RPMI8226 (cell line): ENCODE measurements around the gene PPIAL4G.
"Not testable (repeated sequence)": the region's sequence is repeated elsewhere in the genome, so short reads cannot be mapped to it uniquely, and the experiment has no call there.

Experiments
- DNase-seq: peaks from one replicate; pipeline ENCODE4 v3.0.0-alpha.2; 2015

The PPIAL4G gene

DNA sequence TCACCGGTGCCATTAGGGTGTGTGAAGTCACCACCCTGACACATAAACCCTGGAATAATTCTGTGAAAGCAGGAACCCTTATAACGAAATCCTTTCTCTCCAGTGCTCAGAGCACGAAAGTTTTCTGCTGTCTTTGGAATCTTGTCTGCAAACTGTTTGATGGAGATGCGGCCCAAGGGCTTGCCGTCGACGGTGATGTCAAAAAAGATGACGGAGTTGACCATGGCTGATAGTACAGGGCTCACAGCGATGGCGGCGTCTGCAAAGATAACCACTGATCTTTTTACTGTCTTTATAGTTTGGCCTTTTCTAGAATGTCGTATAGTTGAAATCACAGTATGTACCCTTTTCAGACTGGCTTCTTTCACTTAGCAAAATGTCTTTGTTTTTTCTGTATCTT, at the start of gene PPIAL4G:
PPIAL4G (minus strand) TSS at position 274 of the 400 bp plus-strand sequence; CDS start at position 224, 50 bp downstream.
- not testable (repeated sequence) for DNase-seq

- DNase-seq = not testable (repeated sequence)
These were observed 49.1 kb upstream of the PPIAL4G start for GRCh38 chr1:148532158-148532557.

DNA sequence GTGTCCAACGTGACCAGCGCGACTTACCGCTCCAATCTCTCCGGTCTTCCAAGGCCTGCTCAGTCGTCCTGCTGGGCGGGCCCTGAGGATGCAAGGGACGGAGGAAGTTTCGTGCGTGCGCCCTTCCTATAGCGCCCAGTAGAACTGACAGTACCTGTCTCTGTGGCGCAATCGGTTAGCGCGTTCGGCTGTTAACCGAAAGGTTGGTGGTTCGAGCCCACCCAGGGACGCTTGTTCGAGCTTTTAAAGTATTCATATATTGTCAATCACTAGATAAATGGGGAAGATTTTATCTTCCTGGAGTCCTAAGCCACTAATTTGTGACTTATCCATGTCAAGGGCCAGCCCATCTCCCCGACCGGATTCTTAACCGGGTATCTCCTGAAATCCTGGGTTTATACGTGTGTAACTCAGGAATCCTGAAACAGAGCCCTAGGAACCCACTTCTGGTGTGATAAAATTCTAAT, 46.0 kb upstream of the PPIAL4G start:
- not testable (repeated sequence) for DNase-seq

- not testable (repeated sequence) for DNase-seq
These were observed 45.5 kb upstream of the PPIAL4G start for GRCh38 chr1:148528591-148528990.

DNA sequence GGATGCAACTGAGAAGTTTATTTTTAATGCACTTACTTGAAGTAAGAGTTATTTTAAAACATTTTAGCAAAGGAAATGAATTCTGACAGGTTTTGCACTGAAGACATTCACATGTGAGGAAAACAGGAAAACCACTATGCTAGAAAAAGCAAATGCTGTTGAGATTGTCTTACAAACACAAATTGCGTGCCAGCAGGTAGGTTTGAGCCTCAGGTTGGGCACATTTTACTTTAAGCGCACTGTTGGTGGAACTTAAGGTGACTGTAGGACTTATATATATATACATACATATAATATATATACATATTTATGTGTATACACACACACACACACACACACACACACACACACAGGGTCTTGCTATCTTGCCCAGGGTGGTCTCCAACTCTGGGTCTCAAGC, 43.5 kb upstream of the PPIAL4G start:
- not testable (repeated sequence) for DNase-seq

DNA sequence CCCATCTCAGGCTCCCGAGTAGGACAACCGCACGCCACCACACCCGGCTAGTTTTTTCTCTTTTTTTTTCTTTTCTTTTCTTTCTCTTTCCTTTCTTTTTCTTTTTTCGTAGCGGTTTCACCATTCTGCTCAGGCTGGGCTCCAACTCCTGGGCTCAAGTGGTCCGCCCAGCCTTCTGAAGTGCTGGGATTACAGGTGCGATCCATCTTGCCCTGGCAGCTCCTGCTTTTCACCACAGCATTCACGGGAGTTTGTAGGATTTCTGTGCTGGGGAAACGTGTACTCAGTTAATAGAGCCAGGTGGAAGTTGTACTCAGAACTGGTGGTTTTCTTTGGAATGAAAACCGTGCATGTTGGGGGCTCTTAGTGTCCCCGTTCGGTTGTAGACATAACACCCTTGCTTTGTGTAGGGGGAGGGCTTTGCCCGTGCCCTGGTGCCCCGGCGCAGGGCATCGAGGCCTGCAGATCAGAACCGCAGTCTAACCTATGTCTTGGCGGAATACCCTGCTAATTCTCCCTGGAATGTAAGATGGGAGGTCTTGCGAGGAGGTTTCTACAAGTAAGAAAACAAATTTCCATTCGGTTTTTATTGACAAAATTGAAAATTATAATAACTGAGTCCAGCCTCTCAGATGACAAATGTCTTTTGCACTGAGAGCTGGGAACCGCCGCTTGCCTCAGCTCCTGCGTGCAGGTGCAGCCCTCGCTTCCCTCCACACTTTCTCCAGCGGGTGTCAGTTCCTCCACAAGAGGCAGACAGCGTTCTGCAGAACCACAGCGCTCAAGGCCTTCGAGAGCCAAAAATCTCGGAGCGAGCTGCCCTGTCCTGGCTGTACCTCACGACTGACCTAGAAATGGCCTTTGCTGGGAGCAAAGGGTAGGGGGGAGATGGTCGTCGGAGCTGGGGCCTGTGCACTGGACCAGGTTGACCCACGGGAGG, 40.4 kb upstream of the PPIAL4G start:
- not testable (repeated sequence) for DNase-seq

GRCh38 chr1:148522561-148523204, 39.6 kb upstream of the PPIAL4G start:
- peak; percentile 48 for DNase-seq

- peak; percentile 9 for DNase-seq
These were observed 39.0 kb upstream of the PPIAL4G start for GRCh38 chr1:148522072-148522471.

- DNase-seq = not testable (repeated sequence)
These were observed 31.2 kb upstream of the PPIAL4G start for GRCh38 chr1:148514310-148514709.

DNA sequence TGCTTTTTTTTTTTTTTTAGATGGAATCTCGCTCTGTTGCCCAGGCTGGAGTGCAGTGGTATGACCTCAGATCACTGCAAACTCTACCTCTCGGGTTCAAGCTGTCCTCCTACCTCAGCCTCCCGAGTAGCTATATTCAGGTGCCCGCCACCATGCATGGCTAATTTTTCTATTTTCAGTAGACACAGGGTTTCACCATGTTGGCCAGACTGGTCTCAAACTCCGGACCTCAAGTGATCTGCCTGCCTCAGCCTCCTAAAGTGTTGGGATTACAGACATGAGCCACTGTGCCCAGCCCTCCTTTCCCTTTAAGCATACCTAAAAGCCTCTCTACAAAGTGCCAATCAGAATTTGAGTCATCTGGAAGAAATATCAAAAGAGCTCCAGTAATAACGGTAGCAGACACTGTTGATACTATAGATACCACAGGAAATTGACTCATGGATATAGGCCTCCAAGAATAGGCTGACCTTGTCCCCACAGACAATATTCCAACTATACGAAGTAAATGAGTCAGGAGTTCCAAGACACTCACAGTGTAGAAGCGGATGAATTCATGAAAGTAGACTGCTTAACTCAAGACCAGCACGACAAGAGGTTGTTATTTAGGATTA, 29.6 kb upstream of the PPIAL4G start:
- not testable (repeated sequence) for DNase-seq

DNA sequence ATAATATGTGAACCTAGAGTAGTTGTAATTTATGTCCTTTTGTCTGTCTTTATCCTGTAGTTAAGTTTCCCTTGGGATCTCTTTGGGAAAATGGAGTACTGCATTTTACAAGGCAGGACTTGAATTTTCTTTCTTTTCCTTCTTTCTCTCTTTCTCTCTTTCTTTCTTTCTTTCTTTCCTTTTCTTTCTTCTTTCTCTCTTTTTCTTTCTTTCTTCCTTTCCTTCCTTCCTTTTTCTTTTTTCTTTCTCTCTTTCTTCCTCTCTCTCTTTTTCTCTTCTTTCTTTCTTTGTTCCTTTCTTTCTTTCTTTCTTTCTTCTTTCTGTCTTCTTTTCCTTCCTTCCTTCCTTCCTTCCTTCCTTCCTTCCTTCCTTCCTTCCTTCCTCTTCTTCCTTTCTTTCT, 10.8 kb upstream of the PPIAL4G start:
- DNase-seq = not testable (repeated sequence)

DNA sequence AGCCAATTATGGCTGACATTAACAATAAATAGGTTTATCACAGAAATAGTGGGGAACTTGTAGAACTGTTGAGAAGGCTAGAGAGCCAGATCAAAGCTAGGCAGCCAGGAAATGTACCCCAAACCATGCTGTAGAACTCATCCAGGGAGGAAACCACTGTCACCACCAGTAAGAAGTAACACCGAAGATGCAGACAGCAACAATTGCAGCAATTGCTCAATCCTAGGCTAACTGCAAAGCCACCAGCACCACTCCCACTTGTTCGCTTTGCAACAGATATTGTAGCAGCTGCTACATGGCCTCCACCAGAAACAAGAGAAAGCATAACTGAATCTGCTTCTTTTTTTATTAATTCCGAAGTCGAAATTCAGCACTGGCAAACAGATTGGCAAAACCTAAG, 2.0 kb downstream of the PPIAL4G start:
- not testable (repeated sequence) for DNase-seq

- DNase-seq = not testable (repeated sequence)
These were observed 23.4 kb downstream of the PPIAL4G start for GRCh38 chr1:148459694-148460093.

DNA sequence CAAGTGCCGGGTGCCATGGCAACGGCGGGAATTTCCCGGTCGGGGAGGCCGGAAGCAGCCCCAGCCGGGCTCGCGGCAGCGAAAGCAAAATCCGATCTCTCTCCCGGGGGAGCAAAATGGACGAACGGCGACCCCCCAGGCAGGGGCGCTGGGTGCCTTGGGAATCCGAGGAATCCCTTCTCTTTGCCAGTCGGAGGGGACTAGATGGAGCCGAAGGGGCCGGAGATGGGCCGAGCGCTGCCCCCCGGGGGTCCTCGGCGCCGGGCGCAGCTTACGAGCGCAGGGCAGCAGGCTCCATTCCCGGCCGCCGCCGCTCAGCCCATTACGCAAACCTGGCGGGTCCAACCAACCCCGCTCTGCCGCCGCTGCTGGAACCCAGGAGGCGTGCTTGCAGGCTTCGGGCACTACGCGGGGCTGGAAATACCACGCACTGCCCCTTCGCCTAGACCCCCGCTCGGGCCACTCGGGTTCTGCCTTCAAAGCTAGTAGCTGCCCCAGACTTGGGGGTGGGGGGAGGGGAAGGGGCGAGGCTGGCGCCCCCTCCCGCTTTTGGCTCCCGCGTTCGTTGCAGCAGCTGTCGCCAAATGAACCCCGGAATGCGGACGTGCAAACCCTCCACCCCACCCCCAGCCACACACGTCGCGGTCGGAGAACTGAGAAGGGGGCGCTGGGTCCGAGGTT, 24.1 kb downstream of the PPIAL4G start:
- peak; percentile 49 for DNase-seq

- DNase-seq = not testable (repeated sequence)
These were observed 24.7 kb downstream of the PPIAL4G start for GRCh38 chr1:148458398-148458797.

GRCh38 chr1:148452845-148453244, 30.3 kb downstream of the PPIAL4G start:
- not testable (repeated sequence) for DNase-seq

GRCh38 chr1:148439654-148440325, 43.3 kb downstream of the PPIAL4G start:
- not testable (repeated sequence) for DNase-seq

DNA sequence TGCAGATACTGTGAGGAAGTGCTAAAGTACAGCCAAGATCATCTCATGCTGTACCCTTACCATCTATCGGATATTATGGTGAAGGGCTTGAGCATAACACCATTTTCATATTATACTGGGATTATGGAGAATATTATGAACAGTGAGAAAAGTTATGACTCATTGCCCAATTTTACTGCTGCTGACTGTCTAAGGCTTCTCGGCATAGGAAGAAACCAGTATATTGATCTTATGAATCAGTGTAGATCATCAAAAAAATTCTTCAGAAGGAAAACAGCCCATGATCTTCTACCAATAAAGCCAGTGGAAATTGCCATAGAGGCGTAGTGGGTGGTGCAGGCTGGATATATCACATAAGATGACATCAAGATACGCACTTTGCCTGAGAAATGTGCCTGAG, 47.7 kb downstream of the PPIAL4G start:
- no peak for DNase-seq

- DNase-seq = no peak
These were observed 48.3 kb downstream of the PPIAL4G start for GRCh38 chr1:148434832-148435231.

DNA sequence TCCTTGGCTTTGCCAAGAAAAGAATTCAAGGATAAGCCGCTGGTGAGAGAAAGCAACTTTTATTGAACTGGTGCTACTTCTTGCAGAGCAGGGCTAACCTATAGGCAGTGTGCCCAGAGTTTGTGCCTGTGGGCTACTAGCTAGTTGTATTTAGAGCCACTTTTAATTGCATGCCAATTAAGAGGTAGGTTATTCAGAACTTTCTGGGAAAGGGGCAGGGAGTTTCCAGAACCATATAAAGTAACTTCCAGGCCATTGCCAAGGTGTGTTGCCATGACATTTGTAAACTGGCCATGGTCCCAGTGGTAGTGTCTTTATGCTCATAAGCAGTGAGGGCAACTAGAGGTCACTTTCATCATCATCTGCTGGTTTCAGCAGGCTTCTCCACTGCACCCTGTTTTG, 50.2 kb downstream of the PPIAL4G start:
- DNase-seq = not testable (repeated sequence)
